IMR-90 (cell line): ENCODE measurements around the gene PAN2. TPM values are rescaled to one million over a fixed set of nuclear protein-coding genes. Genes with fewer than 3 reads are reported as not detected.

Experiments
- ATAC-seq: fragments of 200-7000 bp; cut with Tn5 transposase; 2 replicates; pipeline ENCODE4 v1.9.1; 2020; ENCODE audit warnings: low read depth, mild to moderate bottlenecking, moderate library complexity
- BruUV-seq: library from RNA; stranded (reverse); fragments of 400-500 nt; replicated peaks from 2 replicates; lab custom pipeline; 2021; lab: Mats Ljungman, UMichigan
- CTCF ChIA-PET: fragments of 300-600 bp; formaldehyde crosslinking; extraction: SDS; loops from one replicate; lab custom pipeline; 2021; ENCODE audit warnings: antibody characterized with exemption; lab: Yijun Ruan, JAX
- POLR2A ChIA-PET: fragments of 300-600 bp; sonication (Branson Sonifier 250); formaldehyde crosslinking; loops from one replicate; lab custom pipeline; 2022; ENCODE audit warnings: antibody characterized with exemption; ENCODE audit not compliant: unreplicated experiment; lab: Charles Lee
- DNase-seq: peaks from one replicate; pipeline ENCODE4 v3.0.0; 2013
- H2AFZ ChIP-seq: replicated peaks from 2 replicates; pipeline ENCODE3; 2013; ENCODE audit warnings: low read length, mild to moderate bottlenecking; ENCODE audit not compliant: poor library complexity
- H2AK5ac ChIP-seq: 2 replicates; pipeline ENCODE4 v1.6.1; 2013; ENCODE audit warnings: low read depth, low read length, inconsistent platforms
- H2AK9ac ChIP-seq: replicated peaks from 2 replicates; pipeline ENCODE3; 2013; ENCODE audit warnings: mild to moderate bottlenecking, low read depth, low read length, moderate library complexity; ENCODE audit not compliant: poor library complexity
- H2BK120ac ChIP-seq: 2 replicates; pipeline ENCODE4 v1.6.1; 2013; ENCODE audit warnings: low read depth, low read length, inconsistent platforms
- H2BK15ac ChIP-seq: 3 replicates; pipeline ENCODE4 v1.6.1; 2013; ENCODE audit warnings: low read depth, low read length, inconsistent platforms
- H2BK20ac ChIP-seq: 2 replicates; pipeline ENCODE4 v1.6.1; 2013; ENCODE audit warnings: low read depth, mild to moderate bottlenecking, inconsistent platforms, low read length, moderate library complexity
- H2BK5ac ChIP-seq: 2 replicates; pipeline ENCODE4 v1.6.1; 2013; ENCODE audit warnings: mild to moderate bottlenecking, low read depth, low read length, inconsistent platforms; ENCODE audit not compliant: poor library complexity, severe bottlenecking
- H3K14ac ChIP-seq: replicated peaks from 2 replicates; pipeline ENCODE4 v1.6.1; 2013; ENCODE audit warnings: low read depth, low read length, inconsistent platforms
- H3K18ac ChIP-seq: 2 replicates; pipeline ENCODE4 v1.6.1; 2013; ENCODE audit warnings: low read depth, low read length, control low read depth
- H3K23ac ChIP-seq: 2 replicates; pipeline ENCODE4 v1.6.1; 2013; ENCODE audit warnings: low read depth, low read length, inconsistent platforms
- H3K27ac ChIP-seq: 2 replicates; pipeline ENCODE4 v1.5.1; 2013; ENCODE audit warnings: mild to moderate bottlenecking, control low read depth, low read length; ENCODE audit not compliant: insufficient read depth
- H3K27me3 ChIP-seq: 2 replicates; pipeline ENCODE4 v1.6.1; 2013; ENCODE audit warnings: low read length; ENCODE audit not compliant: control insufficient read depth, insufficient read depth
- H3K36me3 ChIP-seq: 2 replicates; pipeline ENCODE4 v1.6.1; 2013; ENCODE audit warnings: low read length, mixed read lengths; ENCODE audit not compliant: control insufficient read depth, insufficient read depth
- H3K4ac ChIP-seq: 2 replicates; pipeline ENCODE4 v1.6.1; 2013; ENCODE audit warnings: low read depth, low read length, inconsistent platforms
- H3K4me1 ChIP-seq: 2 replicates; pipeline ENCODE4 v1.6.1; 2013; ENCODE audit warnings: low read length, mixed read lengths; ENCODE audit not compliant: control insufficient read depth, insufficient read depth
- H3K4me2 ChIP-seq: 2 replicates; pipeline ENCODE4 v1.6.1; 2013; ENCODE audit warnings: low read depth, mild to moderate bottlenecking, control low read depth, low read length, moderate library complexity
- H3K4me3 ChIP-seq: 2 replicates; pipeline ENCODE4 v1.5.1; 2013; ENCODE audit warnings: low read depth, mild to moderate bottlenecking, control low read depth, low read length, moderate library complexity; ENCODE audit not compliant: insufficient read depth
- H3K56ac ChIP-seq: 2 replicates; pipeline ENCODE4 v1.6.1; 2013; ENCODE audit warnings: low read length, inconsistent platforms; ENCODE audit not compliant: insufficient read depth; ENCODE audit errors: extremely low read depth
- H3K79me1 ChIP-seq, 2 experiments: 2 replicates each; pipeline ENCODE4 v1.6.1; 2013; ENCODE audit warnings: low read length in 2 of 2, inconsistent platforms in 1 of 2, low read depth in 1 of 2
- H3K9ac ChIP-seq: 2 replicates; pipeline ENCODE4 v1.6.1; 2013; ENCODE audit warnings: low read depth, low read length, control low read depth
- H3K9me1 ChIP-seq: 2 replicates; pipeline ENCODE4 v1.6.1; 2013; ENCODE audit warnings: low read length, inconsistent platforms; ENCODE audit not compliant: insufficient read depth
- H3K9me3 ChIP-seq: 2 replicates; pipeline ENCODE4 v1.6.1; 2013; ENCODE audit warnings: low read length; ENCODE audit not compliant: control insufficient read depth, insufficient read depth
- H4K20me1 ChIP-seq: 2 replicates; pipeline ENCODE4 v1.6.1; 2013; ENCODE audit warnings: low read length, inconsistent platforms; ENCODE audit not compliant: insufficient read depth
- H4K5ac ChIP-seq: 2 replicates; pipeline ENCODE4 v1.6.1; 2013; ENCODE audit warnings: mild to moderate bottlenecking, low read depth, low read length, control low read depth
- H4K8ac ChIP-seq, 2 experiments: 2 replicates each; pipeline ENCODE4 v1.6.1; 2013; ENCODE audit warnings: low read depth in 2 of 2, low read length in 2 of 2, control low read depth in 1 of 2, inconsistent platforms in 1 of 2
- H4K91ac ChIP-seq: 2 replicates; pipeline ENCODE4 v1.6.1; 2013; ENCODE audit warnings: low read depth, low read length, inconsistent platforms; ENCODE audit not compliant: insufficient read depth
- CEBPB ChIP-seq: IDR thresholded peaks from 2 replicates; pipeline ENCODE4 v1.6.1; 2012; ENCODE audit warnings: low read depth, low read length, improper control_type of control experiment
- CHD1 ChIP-seq: IDR thresholded peaks from 2 replicates; pipeline ENCODE4 v1.6.1; 2012; ENCODE audit warnings: low read depth, low read length, improper control_type of control experiment
- NFE2L2 ChIP-seq: fragments of 150-350 bp; IDR thresholded peaks from 2 replicates; pipeline ENCODE4 v1.6.1; 2016; ENCODE audit warnings: low read depth, mild to moderate bottlenecking, low read length
- RAD21 ChIP-seq: IDR thresholded peaks from 2 replicates; pipeline ENCODE4 v1.6.1; 2012; ENCODE audit warnings: low read length, improper control_type of control experiment
- RFX5 ChIP-seq: IDR thresholded peaks from 2 replicates; pipeline ENCODE4 v1.8.0; 2012; ENCODE audit warnings: low read depth, mild to moderate bottlenecking, low read length, moderate library complexity
- SMC3 ChIP-seq: fragments of 150-350 bp; IDR thresholded peaks from 2 replicates; pipeline ENCODE4 v1.6.1; 2016; ENCODE audit warnings: low read depth, mild to moderate bottlenecking, antibody characterized with exemption, low read length, moderate library complexity
- WGBS, 2 experiments: methylation state at CpG; one replicate each; pipeline versions ENCODE4 v1.1.5 to v1.1.7; 2013; ENCODE audit warnings: missing lambda C conversion rate in 2 of 2; ENCODE audit not compliant: insufficient read length in 1 of 2; ENCODE audit errors: extremely low coverage in 2 of 2; 5-methylcytosine and 5-hydroxymethylcytosine counted together
- dilution Hi-C: fragments of 300-500 bp; cut with HindIII; formaldehyde crosslinking; loops from one replicate; pipeline ENCODE4 v1.14.3; 2018; ENCODE audit warnings: low sequenced_read_pairs; ENCODE audit not compliant: unreplicated experiment
- in situ Hi-C: fragments of 300-500 bp; cut with MboI; formaldehyde crosslinking; loops from 3 replicates; pipeline ENCODE4 v1.14.3; 2019; ENCODE audit warnings: low sequenced_read_pairs, inconsistent platforms, mixed read lengths
- intact Hi-C: fragments of 100-400 bp; cut with micrococcal nuclease; formaldehyde crosslinking; loops from 2 replicates; pipeline ENCODE4 v1.10.0; 2022
- polyA plus RNA-seq, 3 experiments: library from polyadenylated mRNA; depleted of rRNA; stranded (reverse); fragments of >200 nt; gene quantifications; 2 replicates each; pipeline ENCODE4 v1.2.3, GENCODE V29; 2012; ENCODE audit warnings: low replicate concordance in 1 of 3
- total RNA-seq: library from RNA; depleted of rRNA; stranded (reverse); fragments of >200 nt; gene quantifications from 2 replicates; pipeline ENCODE4 v1.2.3, GENCODE V29; 2012
- TF ChIP-seq, protein P1 (sequence below): conservative IDR thresholded peaks from 2 replicates; pipeline ENCODE4 v1.5.1; 2012; ENCODE audit warnings: mild to moderate bottlenecking, low read depth, low read length, improper control_type of control experiment
- TF ChIP-seq, protein P2 (sequence below): fragments of 150-350 bp; IDR thresholded peaks from 2 replicates; pipeline ENCODE4 v1.6.1; 2016; ENCODE audit warnings: low read depth, mild to moderate bottlenecking, low read length, moderate library complexity, borderline replicate concordance
- TF ChIP-seq, protein P3 (sequence below): fragments of 150-350 bp; IDR thresholded peaks from 2 replicates; pipeline ENCODE4 v1.6.1; 2017; ENCODE audit warnings: mild to moderate bottlenecking, antibody characterized with exemption, low read length, low read depth

Gene PAN2
- total and polyA plus RNA-seq, 2 of the 4 experiments (the other 2 are of a cell fraction) = 9.7 to 20.2 TPM

DNA sequence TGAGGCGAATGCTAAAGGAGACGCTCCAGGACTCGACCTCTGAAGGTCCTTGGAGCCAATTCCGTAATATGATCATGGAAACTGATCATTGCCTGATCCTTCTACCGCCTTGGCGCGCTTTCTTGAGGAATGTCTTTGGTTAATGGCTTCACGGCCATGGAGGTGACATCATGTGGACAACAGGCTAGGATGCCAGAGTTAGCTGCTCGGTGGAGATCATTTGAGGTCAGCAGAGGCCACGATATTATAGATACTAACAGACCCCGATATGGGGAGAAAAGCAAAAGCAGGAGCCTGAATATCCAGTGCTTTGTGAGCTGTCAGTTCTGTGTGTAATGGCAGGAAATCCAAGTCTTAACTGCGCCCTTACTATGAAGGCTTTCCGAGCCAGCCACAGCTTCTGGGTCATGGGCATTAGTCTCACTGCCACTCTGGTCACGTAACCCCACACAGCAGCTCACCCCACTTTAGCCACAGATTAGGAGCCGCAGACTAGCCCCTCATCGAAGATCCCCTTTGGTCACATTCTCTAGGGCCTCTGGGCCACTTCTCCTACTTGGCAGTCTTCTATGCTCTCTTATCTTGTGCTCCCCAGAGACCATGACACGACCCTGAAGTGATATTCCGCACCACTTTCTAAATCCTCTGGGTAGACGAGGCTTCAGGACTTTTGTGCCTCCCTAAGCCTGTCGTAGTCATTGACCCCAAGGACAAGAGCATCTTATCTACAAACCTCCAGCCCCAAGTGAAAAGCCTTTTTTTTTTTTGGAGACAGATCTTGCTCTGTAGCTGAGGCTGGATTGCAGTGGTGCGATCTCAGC is 32.9 kb downstream of the PAN2 start:
- H3K4me1 ChIP-seq = peaks cover 9% of the 10 kb centered on the region; the same call in 1 of the 2 replicates
- peak overlapping the region; percentile 89 for H4K91ac ChIP-seq
- TF ChIP-seq, protein P1, sequence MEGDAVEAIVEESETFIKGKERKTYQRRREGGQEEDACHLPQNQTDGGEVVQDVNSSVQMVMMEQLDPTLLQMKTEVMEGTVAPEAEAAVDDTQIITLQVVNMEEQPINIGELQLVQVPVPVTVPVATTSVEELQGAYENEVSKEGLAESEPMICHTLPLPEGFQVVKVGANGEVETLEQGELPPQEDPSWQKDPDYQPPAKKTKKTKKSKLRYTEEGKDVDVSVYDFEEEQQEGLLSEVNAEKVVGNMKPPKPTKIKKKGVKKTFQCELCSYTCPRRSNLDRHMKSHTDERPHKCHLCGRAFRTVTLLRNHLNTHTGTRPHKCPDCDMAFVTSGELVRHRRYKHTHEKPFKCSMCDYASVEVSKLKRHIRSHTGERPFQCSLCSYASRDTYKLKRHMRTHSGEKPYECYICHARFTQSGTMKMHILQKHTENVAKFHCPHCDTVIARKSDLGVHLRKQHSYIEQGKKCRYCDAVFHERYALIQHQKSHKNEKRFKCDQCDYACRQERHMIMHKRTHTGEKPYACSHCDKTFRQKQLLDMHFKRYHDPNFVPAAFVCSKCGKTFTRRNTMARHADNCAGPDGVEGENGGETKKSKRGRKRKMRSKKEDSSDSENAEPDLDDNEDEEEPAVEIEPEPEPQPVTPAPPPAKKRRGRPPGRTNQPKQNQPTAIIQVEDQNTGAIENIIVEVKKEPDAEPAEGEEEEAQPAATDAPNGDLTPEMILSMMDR = no peak
- TF ChIP-seq RFX5 (no peak), CEBPB (no peak), NFE2L2 (no peak), CHD1 (no peak), SMC3 (no peak), RAD21 (no peak)
- TF ChIP-seq, protein P2, sequence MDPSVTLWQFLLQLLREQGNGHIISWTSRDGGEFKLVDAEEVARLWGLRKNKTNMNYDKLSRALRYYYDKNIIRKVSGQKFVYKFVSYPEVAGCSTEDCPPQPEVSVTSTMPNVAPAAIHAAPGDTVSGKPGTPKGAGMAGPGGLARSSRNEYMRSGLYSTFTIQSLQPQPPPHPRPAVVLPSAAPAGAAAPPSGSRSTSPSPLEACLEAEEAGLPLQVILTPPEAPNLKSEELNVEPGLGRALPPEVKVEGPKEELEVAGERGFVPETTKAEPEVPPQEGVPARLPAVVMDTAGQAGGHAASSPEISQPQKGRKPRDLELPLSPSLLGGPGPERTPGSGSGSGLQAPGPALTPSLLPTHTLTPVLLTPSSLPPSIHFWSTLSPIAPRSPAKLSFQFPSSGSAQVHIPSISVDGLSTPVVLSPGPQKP = no peak
- TF ChIP-seq, protein P3, sequence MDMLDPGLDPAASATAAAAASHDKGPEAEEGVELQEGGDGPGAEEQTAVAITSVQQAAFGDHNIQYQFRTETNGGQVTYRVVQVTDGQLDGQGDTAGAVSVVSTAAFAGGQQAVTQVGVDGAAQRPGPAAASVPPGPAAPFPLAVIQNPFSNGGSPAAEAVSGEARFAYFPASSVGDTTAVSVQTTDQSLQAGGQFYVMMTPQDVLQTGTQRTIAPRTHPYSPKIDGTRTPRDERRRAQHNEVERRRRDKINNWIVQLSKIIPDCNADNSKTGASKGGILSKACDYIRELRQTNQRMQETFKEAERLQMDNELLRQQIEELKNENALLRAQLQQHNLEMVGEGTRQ = no peak
- H2AK5ac ChIP-seq = peak overlapping the region; percentile 65
- H3K9me3 ChIP-seq = no peaks in the 10 kb centered on the region
- H3K4ac ChIP-seq = peak overlapping the region; percentile 92
- ChIA-PET CTCF (no interaction called here), POLR2A (interaction anchor here (0.6 to 0.7 kb wide), 3 partner anchors 10 to 104 kb away, joined by 3 to 4 read pairs (median 3); no protein-coding TSS in a partner anchor)
- peak overlapping the region; percentile 63 for H2AK9ac ChIP-seq
- H3K79me1 ChIP-seq = peaks cover 17 to 60% of the 10 kb centered on the region in 2 experiments
- peak overlapping the region; percentile 39; the same call in 1 of the 3 replicates for H2BK15ac ChIP-seq
- dilution Hi-C loops = no loop called here
- peak overlapping the region; percentile 84 for H3K56ac ChIP-seq
- peaks cover 11% of the 10 kb centered on the region for H3K9me1 ChIP-seq
- peak overlapping the region; percentile 68 for H2BK5ac ChIP-seq
- H4K5ac ChIP-seq = peak overlapping the region; percentile 80
- peak; percentile 2 for ATAC-seq
- BruUV-seq = no TSS peak
- peak overlapping the region; percentile 38 for H2BK120ac ChIP-seq
- peak overlapping the region; percentile 95 to 98 for H4K8ac ChIP-seq
- H3K14ac ChIP-seq = peak overlapping the region; percentile 85
- H2AFZ ChIP-seq = peak overlapping the region; percentile 85
- no peak overlapping the region for H2BK20ac ChIP-seq
- H3K23ac ChIP-seq = peak overlapping the region; percentile 82
- peak overlapping the region; percentile 36; the same call in 1 of the 2 replicates for H3K18ac ChIP-seq
- peak overlapping the region; percentile 69 for H3K9ac ChIP-seq
- intact Hi-C loops = no loop called here
- H3K27ac ChIP-seq = peak overlapping the region; percentile 66
- H3K36me3 ChIP-seq = peaks cover 9% of the 10 kb centered on the region
- H3K4me3 ChIP-seq = peak overlapping the region; percentile 45
- no peaks in the 10 kb centered on the region for H3K27me3 ChIP-seq
- no peak for DNase-seq
- WGBS, 2 experiments = 45% methylated on average over 12 of the region's 21 CpGs; no CpG with 5 or more reads in 1 of the 2 experiments
- H3K4me2 ChIP-seq = peak overlapping the region; percentile 81
- in situ Hi-C loops = no loop called here
- peaks cover 11% of the 10 kb centered on the region; the same call in 1 of the 2 replicates for H4K20me1 ChIP-seq
